NCI-H1694 treated with DMSO at 0.1 percent for 48 hours (cell line): Measurements from ENCODE around the gene ANK3.

Source experiments
- DNase-seq: peaks from one replicate; lab custom pipeline; 2025; lab: John Stamatoyannopoulos, UW

The ANK3 gene

DNA sequence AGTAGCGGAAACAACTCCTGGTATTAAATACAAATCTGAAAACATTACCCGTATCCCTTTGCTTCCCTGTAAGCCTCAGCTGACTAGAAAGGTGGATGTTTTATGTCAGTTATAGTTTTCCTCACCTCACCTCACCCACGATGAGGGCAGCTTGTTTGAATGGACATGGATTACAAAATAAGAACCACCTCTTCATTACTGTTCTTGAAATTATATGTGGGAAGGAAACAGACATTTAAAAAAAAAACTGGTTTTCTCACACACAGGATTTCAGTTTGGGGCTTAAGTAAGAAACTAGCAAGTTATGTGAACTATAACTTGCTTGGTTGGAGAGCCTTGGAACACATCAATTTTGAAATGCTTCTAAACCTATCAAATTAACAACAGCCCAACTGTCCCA lies 250.4 kb downstream of the ANK3 start:
- no peak for DNase-seq

DNA sequence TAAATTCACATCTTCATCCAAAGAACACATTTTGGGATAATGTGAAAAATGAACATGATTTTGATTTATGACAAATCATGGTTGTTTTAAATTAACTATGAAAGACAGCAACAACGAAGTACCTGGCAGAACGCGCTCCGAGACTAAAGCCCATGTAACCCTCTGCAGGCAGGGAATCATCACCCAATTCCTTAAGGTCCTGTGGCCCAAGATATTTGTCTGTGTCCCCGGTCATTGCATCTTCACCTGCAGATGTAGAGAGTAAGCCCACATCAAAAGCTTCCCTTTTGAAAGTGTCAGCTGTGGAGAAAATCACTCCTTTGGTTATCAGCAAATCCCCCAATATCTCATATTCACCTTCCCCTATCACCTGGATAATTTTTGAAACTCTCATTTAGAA lies 250.8 kb downstream of the ANK3 start:
- DNase-seq, result no peak

DNA sequence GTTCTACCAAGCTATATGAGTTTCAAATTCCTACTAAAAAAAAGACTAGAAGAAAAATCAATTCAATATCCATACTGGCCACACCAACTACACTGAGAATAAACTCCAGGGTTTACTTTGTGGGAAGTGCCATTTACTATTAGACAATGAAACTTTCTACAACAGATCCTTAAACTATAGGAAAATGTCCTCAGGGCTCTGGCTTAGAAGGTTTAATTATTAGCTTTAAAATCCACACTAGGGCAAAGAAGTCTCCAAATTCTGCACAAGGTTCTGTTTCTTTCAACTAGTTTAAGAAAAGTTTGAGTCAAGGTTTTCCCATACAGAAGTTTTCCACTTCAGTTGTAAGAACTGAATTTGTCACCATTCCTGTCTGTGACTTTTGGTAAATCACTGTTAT lies 251.6 kb downstream of the ANK3 start:
- DNase-seq, result no peak

DNA sequence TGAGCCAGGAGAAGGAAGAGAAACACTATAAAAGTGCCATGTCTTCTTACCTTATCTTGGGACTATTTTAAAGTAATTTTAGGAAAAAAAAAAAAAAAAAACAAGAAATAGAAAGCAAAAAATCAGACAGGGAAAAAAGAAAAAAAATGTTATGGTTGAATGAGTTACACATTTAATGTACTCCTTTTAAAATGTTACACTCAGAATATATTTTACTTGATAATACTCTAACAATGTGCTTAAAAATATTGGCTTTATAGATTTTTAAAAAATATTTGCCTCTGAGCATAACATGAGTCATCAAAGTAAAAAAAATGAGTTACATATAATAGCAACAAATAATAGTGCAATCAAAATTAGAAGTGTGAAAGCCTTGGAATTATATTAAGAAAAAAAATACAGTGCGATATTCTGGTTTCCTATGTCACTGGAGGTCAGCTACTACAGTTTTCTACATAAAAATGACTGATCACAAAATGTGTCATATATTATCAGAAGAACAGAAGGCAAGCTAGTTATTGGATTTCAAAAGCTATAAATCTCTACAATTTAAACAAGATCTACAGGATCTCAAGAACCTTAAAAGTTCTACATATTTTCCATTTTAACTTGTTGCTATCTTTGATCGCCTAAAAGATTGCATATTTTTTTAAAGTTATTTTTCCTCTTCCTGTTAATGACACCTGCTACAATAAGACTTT lies 252.2 kb downstream of the ANK3 start:
- DNase-seq, result no peak

DNA sequence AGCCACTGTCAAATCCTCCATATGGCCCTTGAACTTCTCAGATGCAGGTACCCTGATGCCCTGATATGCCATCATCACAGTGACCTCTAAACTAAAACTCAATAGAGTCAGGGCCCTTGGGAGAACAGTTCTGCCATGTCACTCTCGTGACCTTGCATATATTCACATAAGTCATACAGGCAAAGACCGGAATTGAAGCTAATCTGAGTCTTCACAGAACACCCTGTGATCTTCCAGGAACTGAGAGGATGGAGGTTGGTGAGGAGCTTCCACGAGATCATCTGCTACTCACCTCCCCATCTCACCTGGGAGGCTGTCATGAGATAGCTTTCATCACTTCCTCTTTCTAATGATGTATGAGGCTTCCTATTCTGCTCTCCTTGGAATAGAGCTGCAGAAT lies 254.7 kb downstream of the ANK3 start:
- DNase-seq, result no peak

DNA sequence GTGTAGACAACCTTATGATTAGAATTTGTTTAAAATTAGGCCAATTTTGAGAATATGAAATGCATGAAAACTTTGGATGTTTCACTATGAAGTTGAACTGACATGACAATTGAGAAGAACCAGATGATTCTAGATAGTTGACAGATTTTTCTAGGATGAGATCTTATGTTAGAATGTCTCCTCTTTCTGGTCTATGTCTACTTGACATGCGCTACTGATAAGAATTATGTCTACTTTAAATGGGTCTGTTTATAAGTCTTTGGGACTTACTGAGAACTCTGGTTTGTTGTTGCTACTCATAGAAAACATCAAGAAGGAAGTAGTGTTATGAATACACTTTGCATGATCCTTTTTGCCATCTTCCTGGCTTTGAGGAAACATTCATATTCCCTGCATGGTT lies 255.1 kb downstream of the ANK3 start:
- DNase-seq, result no peak

DNA sequence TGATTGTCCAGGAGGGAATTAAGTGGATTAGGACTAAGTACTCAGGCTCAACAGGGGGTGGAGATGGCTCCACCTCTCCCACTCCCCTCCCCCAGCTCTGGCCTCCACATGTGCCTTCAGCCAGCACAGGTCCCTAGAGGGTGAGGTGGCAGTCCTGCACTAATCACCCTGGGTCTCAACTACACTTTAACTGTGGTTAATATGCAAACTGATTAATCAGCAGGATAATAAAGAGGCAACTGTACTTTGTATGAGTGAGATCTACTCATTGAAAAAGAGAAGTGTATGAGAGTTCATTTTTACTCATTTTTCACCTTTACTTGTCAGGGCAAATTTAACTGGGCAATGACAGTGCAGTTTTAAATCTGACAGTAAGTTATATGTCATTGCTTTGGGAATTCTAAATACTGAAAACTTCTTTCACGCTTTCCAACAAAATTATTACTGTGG lies 259.5 kb downstream of the ANK3 start:
- DNase-seq, result no peak

DNA sequence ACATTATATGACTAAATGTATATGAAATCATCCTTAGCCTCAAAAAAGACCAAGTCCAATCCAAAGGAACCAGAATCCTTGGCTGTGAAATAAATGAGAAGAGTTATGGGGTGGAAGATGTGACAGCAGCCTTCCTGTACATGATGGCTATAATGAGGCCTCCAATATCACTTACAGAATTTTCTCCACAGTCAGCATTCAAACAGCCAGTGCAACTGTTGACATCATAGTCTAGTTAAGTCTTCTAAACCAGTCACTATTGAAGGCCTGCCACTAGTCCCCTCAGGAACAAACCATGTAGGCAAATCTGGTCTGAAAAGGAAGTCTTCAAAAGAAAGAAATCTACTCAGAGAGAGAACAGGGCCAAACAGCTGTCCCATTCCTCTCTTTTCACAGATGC lies 263.8 kb downstream of the ANK3 start:
- DNase-seq, result no peak

DNA sequence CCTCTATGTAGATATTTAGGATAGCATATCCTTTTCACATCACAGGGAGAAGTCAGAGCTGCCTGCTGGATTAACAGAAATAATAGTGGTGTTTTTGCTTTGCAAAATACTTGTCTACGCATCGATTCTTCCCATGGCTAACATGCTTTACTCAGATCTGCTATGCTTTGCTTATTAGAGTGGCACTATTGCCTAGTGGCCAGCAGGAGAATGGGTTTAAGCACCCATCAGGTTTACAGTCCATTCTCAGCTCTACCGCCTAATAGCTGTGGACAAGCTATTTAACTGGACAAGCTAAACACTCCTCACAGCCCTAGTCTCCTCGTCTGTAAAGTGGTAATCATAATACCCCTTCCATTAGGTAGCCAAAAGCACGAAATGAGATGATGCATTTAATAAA lies 265.1 kb downstream of the ANK3 start:
- DNase-seq, result no peak

DNA sequence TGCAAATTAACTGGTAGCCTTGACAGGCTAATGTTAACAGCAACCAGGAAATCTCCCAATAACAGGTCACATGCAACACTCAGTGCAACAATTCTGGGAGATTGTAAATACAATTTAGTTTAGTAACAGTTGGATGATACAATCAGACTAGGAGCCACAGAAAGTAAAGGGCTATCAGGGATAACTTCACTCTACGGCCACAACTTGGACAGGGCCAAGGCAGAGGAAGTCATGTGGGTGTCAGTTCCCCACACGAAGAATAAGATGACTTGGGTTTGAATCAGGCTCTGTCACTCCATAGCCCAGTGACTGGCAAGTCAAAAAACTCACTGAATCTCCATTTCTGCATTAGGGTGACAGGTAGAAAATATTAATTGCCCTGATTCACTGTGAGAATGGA lies 266.0 kb downstream of the ANK3 start:
- DNase-seq, result no peak

DNA sequence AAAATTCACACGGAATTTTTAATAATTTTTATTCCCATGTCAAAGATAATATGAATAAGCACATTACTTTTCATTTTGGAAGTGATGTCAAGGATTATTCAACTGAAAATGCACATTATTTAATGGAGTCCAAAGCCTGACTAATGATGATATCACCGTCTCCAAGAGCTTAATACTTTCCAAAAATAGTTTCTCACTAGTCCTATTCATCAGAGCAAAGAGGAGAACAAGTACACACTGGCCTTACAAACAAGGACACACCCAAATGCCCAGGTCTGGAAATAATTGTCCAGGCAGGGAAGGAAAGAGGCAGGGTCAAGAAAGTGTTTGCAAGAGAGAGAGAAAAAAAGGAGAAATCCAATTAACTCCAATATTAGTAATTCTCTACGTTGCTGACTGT lies 266.5 kb downstream of the ANK3 start:
- no peak for DNase-seq

DNA sequence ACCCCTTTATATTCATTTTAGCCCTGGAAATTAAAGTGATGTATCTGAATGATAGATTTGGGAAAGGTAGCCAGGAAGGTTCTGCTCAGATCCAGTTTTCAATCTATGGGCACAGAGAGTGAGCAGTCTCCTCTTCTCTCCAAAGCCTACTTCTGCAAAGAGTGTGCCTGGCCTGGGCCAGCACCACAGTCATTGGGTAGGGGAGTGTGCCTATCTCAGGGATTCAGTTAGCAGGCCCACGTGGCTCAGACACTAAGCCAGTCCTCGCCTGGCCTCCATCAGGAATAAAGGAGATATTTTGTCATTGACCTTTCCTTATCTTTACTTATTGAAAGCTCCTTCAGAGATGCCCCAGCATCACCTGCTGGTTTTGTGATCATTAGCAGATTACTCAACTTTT lies 267.5 kb downstream of the ANK3 start:
- DNase-seq, result no peak

DNA sequence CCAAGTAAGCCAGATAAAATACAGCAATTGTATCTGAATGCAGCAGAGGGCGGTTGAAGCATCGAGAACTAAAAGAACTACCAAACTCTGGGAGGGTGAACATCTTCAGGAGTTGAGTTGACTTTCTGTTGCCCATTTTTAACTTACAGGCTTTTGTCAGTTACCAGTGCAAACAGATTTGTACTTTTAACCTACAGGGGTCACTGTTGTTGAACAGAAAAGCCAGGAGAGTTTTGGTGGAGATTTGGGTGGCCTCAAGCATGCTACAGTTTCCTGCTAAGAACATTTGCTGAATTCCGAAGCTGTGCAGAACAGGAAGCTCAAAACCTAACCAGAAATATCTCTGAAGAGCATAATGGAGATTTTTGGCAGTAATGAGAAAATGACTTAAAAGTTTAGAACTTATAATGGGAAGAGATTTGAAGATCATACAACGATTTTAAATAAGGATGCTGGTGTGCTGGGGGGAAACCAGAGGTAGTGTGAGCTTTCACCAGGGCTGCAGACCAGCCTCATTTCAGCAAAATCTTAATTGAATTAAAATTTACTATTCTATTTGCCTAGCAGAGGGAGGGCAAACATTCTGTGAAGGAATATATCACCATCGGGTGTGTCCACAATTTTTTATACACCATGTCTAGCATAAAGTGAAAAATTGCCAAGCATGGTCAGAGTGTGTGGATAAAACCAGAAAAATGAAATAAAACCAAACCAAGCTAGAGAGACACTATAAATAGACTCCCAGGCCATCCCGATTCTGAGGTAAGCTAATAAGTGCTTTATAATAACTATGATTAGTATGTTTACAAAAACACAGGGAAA lies 274.7 kb downstream of the ANK3 start:
- DNase-seq, result peak; percentile 39

DNA sequence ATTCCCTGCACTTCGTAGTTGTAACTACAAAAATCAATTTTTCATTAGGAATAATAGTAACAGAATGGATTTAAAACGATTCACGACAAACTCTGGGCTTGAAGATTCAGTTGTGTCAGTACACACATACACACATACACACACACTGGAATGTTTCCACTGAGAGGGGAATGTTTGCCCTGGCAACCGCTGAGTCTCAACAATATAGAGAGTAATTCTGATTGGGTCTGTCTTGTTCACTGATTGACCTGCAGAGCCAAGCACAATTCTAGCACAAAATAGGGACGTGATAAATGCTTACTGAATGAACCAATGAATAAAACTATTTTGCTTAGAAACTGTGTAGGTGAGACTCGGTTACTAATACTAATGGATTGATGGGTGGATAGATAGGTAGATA lies 278.9 kb downstream of the ANK3 start:
- no peak for DNase-seq

DNA sequence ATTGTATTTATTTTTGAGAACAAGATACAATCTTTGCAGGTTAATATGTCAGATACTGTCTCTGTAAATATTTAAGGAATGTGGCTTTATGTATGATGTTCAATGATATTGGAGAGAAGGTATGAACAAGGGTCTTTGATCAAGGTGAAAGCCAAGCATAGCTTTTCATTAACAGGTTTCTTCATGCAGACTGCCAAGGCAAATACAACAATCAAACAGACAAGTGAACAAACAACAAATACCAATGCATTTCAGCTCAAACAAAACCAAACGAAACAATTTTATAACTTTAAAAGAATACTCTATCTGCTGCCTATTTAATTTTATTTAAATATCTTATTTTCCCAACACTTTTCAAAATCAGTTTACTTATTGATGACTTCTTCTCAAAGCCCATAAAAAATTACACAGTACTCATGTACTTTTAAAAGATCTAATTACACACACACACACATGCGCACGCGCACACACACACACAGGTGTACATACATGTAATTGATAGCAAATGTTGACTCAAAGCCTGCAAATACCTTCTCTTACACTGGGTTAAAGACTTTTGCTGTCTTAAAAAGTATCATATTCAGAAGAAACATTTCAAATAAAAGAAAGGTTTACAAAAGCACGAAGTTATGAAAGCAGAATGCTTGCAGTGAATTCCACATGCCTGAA lies 282.2 kb downstream of the ANK3 start:
- no peak for DNase-seq

DNA sequence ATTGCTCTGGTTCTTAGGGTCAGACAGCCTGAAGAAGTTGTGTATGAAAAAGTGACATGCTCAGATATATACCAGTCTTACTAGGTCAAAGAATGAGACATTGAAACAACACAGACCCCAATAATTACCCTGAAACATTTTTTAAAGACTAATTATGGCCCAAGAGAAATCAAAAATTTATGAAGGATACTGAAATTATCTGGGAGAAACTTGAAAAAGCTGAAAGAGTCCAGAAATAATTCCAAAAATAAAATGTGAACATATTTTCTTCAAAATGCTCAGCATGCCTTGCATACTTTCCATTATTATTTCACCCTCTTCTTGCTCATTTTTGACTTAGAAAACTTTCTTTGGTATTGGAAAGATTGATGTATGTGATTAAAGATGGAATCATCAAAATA lies 284.4 kb downstream of the ANK3 start:
- DNase-seq, result no peak

DNA sequence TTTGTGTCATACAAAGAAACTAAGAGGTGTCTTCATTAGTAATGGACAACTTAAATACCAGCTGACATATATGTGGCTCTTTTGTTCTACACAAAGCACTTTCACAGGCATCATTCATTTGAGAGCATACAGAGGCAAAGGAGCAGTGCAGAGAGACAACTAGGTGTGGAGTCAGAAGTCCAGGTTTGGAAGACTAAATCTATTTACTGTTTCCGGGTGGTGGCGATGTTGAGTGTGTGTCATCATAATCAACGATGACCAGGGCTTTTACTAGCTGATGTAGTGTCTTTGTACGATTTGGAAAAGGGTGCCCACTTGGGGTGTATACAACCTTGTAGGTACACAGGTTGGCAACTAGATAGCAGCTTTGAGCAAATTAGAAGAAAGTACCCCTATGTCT lies 287.9 kb downstream of the ANK3 start:
- no peak for DNase-seq

DNA sequence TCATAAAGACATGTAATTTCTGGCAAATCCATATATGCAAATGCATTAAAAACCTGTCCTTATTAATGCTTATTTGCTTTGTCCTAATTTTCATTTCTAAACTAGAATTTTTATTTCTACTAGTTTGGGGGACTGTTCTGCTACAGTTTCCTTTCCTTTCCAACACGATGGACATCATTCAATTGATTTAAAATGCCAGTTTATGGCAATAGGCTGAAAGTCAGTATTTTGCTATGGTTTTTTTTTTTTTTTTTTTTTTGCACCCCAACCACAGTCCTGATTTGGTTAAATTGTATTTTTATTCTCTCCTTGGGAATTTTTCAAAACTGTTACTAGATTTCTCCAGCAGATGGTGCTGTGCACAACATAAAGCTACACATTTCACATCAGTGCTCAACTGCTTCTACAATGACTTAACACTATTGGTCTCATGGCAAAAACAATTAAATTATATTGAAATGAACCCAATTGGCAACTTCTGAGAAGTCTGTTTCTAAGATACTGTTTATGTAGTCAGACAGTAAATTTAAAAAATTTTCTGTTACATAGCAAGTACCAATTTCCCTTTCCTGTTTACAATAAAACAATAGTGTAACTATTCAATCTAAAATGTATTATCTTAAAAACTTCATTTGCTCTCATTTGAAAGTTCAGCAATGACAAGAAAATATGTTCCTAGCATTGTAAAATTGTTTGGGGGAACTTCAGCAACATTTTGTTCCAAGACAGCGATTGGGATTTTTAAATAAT lies 289.5 kb downstream of the ANK3 start:
- peak; percentile 46 for DNase-seq

DNA sequence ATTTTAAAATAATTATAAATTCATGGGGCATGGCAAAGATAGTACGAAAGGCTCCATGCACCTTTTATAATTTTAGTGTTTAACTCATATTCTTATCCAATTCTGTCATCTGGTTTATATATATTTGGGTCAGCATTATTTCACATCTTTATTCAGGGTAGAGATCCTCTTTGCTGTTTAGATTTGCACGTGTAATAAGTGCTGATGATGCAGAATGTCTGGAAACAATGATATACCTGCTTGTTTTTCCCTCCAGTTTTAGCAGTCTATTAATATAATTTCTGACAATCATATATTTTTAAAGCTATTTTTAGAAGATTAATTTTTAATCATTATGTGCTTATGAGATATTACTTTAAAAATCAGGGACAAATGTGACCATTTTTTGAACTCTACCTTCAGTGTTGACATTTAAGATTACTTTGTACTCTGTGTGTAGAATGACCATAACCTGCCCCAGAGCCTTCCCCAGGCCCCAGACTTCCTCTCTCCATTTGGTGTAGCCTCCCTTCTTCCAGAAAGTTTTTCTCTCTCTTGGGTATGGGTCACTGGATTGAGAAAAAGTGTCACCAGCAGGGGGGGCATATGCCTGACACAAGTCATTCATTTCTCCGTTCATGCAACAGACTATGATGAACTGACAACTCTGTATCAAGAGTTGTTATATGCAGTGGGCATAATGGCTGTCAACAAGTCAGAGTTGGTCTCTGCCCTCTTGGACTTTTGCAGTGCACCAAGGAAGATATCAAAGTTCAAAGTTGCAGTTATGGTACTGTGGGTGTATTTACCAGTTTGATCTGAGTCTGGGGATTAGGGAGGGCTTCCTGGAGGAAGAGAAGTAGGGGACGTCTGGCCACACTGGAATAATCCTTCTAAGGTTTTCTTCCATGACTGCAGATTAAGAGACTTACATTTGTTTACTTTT lies 290.7 kb downstream of the ANK3 start:
- DNase-seq, result peak; percentile 0

DNA sequence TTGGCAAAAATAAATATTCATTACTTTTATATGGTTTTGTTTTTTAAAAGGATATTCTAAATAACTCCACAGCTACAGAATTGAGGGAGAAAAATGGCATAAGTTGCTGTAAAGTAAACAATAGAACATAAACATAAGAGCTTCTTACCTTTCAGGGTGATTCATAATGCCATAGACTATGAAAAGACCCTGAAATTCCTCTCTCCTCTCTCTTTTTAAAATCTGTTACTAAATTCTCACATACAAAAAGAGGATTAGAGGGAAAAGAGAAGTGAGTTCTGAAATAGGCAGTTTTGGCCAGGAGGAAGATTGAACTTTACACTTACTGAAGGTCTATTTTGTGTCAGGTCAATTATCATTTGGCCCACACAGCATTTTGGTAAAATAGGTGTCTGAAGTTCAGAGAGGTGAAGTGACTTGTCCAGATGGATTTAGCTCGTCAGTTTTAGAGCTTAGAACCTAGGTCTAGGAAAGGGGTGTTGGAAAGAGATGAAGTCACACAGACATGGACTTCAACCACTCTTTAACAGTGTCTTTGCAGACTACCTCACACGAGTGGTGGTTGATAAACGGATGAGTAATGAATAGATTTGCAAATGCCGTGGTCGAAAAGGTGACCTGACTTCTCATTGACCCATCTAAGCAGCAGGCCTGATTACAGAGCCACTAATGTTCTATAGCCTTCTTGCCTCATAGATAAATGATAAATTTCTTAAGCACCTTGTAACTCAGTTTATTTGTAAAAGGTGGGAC lies 292.7 kb downstream of the ANK3 start:
- DNase-seq, result no peak

DNA sequence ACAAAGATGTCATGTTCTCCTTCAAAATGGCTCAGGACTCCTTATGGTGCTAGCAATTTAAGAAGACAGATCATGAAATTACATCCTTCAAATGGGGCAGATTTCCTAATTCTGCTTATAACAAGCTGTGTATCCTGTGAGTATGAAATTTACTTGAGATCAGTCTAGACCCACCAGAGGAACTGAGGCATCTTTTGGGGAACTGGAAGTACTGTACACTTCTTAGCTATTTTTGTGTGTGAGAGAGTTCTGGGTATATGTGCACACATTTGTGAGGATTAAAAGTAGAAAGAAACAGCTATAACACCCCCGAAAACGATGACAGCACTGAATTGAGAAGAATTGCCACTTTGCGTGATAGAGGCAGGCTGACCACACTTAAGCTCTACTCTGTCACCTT lies 296.4 kb downstream of the ANK3 start:
- no peak for DNase-seq
